HG02588 (cell line): Measurements from ENCODE around the gene TCN1.
"Not testable (repeated sequence)": the region's sequence is repeated elsewhere in the genome, so short reads cannot be mapped to it uniquely, and the experiment has no call there.

Experiments used
- ATAC-seq: cut with Tn5 transposase; IDR thresholded peaks from one replicate; pipeline ENCODE4 v1.9.1; 2021; ENCODE audit warnings: mild to moderate bottlenecking, moderate library complexity; ENCODE audit not compliant: unreplicated experiment

The TCN1 gene

GRCh38 chr11:59866397-59866796, at the start of gene TCN1:
Gene TCN1 (minus strand): TSS chr11:59866487. CDS start chr11:59866470, 17 bp downstream.
- no peak for ATAC-seq

DNA sequence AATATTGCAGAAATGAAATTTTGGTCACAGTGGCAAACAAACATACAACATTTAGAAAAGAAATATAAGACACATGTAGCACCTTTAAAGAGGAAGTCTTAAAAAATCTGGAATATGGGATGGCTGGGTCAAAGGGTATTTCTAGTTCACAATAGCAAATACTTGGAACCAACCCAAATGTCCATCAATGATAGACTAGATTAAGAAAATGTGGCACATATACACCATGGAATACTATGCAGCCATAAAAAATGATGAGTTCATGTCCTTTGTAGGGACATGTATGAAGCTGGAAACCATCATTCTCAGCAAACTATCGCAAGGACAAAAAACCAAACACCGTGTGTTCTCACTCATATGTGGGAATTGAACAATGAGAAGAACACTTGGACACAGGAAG, 37.3 kb upstream of the TCN1 start:
- not testable (repeated sequence) for ATAC-seq

DNA sequence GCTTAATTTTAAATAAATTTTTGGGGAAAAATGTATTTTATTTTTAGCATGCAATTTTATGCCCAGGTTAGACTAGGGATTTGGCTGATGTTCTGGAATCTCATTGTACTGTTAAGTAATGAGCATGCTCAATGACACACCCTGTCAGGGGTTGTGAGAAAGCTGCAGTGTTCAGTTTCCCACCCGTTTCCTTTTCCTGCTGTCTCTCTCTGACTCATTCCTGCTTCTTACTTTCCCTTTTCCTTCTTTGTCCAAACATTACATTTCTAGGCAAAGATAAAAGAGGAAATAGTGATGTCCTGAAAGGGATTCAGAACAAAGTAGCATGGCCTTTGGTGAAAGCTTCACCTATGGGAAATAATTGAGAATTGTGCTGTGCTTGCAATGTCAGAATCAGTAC, 35.0 kb upstream of the TCN1 start:
- ATAC-seq = no peak

GRCh38 chr11:59900366-59901126, 34.3 kb upstream of the TCN1 start:
- no peak for ATAC-seq

DNA sequence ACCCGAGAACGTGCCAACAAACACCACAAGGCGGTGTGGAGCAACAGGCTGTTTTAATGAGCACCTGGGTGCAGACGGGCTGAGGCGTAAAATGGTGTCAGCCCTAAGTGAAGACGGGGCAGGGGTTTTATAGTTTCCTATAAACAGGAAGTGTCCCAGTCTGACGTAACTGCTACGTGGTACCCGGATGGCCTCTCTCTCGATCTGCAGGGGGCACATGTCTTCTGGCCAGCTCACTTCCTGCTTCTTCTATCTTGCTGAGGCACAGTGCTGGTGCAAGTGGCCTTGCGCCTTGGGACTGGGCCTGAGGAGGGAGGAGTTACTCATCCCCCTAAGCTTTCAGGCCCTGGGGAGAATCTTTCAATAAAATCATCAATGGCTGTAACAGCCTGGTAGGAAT, 33.2 kb upstream of the TCN1 start:
- ATAC-seq = no peak

GRCh38 chr11:59898650-59899049, 32.4 kb upstream of the TCN1 start:
- no peak for ATAC-seq

DNA sequence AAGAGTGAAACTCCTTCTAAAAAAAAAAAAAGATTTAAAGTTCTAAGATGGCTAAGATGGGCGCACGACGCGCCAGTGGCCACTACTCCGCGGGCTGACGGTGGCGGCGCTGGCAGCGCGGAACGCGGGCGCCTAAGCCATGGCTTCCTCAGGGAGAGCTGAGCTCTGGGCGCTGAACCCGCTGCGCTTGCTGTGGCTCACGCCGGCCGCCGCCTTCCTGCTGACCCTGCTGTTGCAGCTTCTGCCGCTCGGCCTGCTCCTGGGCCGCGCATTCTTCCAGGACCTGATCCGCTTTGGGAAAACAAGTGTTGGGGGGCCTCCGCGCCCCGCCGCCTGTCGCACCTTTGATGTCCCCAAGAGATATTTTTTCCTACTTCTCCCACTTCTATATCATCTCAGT, 31.8 kb upstream of the TCN1 start:
- ATAC-seq = no peak

DNA sequence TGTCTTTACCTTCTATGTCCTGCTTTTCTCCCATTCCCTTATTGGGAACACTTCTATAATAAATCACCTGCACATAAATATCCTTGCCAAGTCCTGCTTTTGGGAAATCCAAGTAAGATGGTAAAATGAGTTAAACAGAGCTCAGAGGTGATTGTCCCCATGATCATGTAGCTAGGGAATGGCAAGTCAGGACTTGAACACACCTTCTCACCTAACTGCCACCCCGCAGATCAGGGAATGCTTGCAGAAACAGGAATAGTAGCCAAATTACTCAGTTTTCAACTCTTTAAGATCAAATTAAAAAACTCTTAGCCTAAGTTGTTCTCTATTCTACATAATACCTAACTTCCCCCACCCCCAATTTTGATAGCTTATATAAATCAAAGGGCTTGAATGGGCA, 28.3 kb upstream of the TCN1 start:
- ATAC-seq = no peak

DNA sequence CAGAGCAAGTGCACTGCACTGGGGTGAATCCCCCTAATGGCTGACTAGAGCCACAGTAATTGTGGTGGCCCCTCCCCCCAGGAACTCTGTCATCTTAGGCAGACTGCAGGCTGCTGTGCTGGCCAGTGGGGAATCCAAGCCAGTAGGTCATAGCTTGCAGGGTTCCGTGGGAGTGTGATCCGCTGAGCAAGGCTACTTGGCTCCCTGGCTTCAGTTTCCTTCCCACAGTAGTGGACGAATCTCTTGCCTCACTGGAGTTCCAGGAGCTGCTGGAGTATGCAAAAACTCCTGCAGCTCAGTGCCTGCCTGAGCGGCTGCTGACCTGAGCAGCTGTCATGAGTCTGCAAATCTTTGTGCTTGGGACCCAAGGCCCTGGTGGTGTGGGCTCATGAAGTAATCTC, 25.5 kb upstream of the TCN1 start:
- no peak for ATAC-seq

DNA sequence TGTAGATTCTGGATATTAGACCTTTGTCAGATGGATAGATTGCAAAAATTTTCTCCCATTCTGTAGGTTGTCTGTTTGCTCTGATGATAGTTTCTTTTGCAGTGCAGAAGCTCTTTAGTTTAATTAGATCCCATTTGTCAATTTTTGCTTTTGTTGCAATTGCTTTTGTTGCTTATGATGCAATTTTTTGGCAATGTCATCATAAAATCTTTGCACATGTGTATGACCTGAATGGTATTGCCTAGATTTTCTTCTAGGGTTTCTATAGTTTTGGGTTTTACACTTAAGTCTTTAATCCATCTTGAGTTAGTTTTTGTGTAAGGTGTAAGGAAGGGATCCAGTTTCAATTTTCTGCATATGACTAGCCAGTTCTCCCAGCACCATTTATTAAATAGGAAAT, 20.9 kb upstream of the TCN1 start:
- ATAC-seq = not testable (repeated sequence)

DNA sequence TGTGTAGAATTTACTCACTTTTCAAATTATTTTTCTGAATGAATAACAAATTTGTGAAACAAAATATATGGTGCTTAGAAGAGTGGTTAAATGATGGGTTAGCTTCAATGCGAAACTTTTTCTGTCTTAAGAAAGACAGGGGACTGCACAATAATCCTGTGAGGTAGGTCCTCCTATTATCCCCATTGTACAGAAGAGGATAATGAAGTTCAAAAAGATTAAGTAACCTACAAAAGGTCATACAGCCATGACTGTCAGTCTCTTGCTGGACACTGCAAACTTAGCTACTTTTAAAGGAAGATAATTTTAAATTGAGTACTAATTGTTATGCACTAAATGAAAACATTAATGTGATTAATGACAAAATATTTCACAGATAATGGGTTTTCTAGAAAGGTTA, 17.3 kb upstream of the TCN1 start:
- ATAC-seq = no peak

DNA sequence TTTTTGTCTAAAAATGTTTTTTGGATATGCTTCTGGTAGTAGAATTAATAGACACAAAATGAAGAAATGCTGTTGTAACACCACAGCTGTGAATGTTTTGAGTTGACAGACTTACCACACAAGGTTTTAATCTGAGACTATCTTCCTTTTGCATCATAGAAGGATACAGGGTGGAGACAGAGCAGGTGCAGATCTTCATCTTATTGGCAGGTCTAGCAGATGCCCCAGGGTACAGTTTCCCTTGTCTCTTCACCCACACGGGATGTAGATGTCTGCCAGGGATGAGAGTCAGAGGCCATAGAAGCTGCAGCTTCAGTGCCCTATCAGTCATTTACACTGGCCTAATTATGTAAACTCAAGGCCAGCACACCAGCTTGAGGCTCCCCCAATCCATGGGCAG, 13.3 kb upstream of the TCN1 start:
- ATAC-seq = no peak

GRCh38 chr11:59878575-59878974, 12.3 kb upstream of the TCN1 start, which contains the start of gene OOSP3:
Gene OOSP3 (plus strand): TSS chr11:59878782. CDS start chr11:59878809, 27 bp downstream.
- ATAC-seq = no peak

GRCh38 chr11:59877784-59878183, 11.5 kb upstream of the TCN1 start:
- ATAC-seq = no peak

DNA sequence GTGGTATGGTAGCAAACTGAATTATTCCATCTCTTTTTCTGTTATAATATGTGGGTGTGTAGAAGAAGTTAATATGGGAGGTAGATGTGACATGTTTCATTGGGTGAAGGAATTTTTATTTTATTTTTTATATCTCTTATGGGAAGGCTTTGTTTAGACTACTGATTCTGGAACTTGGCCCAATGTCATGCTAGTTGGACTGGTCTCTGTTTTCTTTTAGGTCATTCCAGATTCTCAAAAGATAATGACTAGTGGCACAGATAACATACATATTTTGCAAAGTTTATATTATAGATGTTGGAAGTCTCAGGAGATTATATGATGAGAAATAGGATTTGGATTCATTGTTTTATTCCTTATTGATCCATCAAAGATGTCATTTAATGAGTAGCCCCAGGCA, 11.0 kb upstream of the TCN1 start:
- ATAC-seq = no peak

- no peak for ATAC-seq
Measured at GRCh38 chr11:59875856-59876519, 9.7 kb upstream of the TCN1 start.

- no peak for ATAC-seq
Measured at GRCh38 chr11:59872076-59872475, 5.8 kb upstream of the TCN1 start.

- ATAC-seq = no peak
Measured at GRCh38 chr11:59867946-59868345, 1.7 kb upstream of the TCN1 start.

GRCh38 chr11:59866836-59867235, 549 bp upstream of the TCN1 start:
- no peak for ATAC-seq

DNA sequence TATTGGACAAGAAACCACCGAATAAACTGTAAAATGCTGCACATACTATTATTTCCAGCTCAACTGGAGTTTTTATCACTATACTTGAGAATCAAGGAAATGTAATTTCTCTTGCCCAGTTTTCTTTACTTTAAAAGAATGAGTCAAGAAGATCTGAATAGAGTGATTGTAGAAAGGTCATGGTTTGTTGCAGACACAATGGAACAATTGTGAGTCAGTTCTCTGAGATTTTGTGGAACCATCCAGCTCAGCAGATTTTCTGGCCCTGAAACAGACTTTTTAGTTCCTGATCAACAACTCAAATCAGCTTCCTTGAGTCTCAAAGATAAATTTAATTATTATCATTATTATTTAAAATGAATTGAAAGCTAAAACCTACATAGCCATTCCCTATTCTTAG, 1.3 kb downstream of the TCN1 start:
- ATAC-seq = no peak

- no peak for ATAC-seq
Measured at GRCh38 chr11:59862252-59862651, 4.0 kb downstream of the TCN1 start.

DNA sequence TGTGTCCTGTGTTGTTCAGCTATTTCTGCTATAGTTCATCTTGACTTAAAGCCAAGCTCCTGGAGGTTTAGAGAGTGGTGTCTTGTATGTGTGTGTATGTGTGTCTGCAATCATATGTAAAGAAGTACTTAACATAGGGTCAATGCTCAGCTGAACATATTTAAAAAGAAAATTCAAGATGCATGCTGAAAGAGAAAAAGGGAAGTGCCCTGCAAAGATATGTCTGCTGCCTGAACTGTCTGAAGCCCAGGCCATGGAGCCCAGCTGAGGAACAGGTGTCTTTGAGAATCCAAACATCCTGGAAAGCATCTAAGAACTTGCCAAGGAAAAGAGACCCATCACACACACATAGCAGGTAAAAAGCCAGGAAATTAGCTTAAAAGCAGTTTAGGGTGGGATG, 6.6 kb downstream of the TCN1 start:
- ATAC-seq = no peak
